Osteocyte (in vitro differentiated cells): ENCODE results near the gene CBR1. TPM values are rescaled to one million over a fixed set of nuclear protein-coding genes. Genes with fewer than 3 reads are reported as not detected.
A peak's percentile ranks its signal among the peaks of the same experiment; 100 is the strongest.

Experiments
- DNase-seq: peaks from one replicate; pipeline ENCODE4 v3.0.0; 2021; ENCODE audit warnings: mixed read lengths; ENCODE audit not compliant: unreplicated experiment; ENCODE audit errors: extremely low spot score
- H3K27ac Mint-ChIP-seq: one replicate; pipeline ENCODE4 v1.8.0; 2021; ENCODE audit warnings: mild to moderate bottlenecking, mixed read lengths; ENCODE audit not compliant: unreplicated experiment
- H3K27me3 Mint-ChIP-seq: one replicate; pipeline ENCODE4 v1.8.0; 2021; ENCODE audit warnings: mixed read lengths; ENCODE audit not compliant: unreplicated experiment
- H3K36me3 Mint-ChIP-seq: one replicate; pipeline ENCODE4 v1.8.0; 2021; ENCODE audit warnings: mixed read lengths; ENCODE audit not compliant: unreplicated experiment
- H3K4me1 Mint-ChIP-seq: one replicate; pipeline ENCODE4 v1.8.0; 2021; ENCODE audit warnings: mixed read lengths; ENCODE audit not compliant: unreplicated experiment
- H3K4me3 Mint-ChIP-seq: one replicate; pipeline ENCODE4 v1.8.0; 2021; ENCODE audit warnings: mild to moderate bottlenecking, moderate library complexity, mixed read lengths; ENCODE audit not compliant: unreplicated experiment
- H3K9me3 Mint-ChIP-seq: one replicate; pipeline ENCODE4 v1.8.0; 2021; ENCODE audit warnings: mixed read lengths; ENCODE audit not compliant: unreplicated experiment
- CTCF ChIP-seq: fragments of 200-600 bp; sonication (generic); IDR thresholded peaks from 2 replicates; pipeline ENCODE4 v1.5.0; 2021; ENCODE audit warnings: antibody characterized with exemption, mild to moderate bottlenecking, moderate library complexity
- total RNA-seq: library from RNA; stranded (reverse); gene quantifications from 2 replicates; pipeline ENCODE4 v1.2.1, GENCODE V29; 2021

The CBR1 gene
- total RNA-seq, 1 donor from 2014 or later = 17.2 TPM

GRCh38 chr21:36060159-36060921, 9.5 kb upstream of the CBR1 start, which contains the start of gene SETD4:
SETD4 (minus strand) TSS chr21:36060526; CDS start chr21:36058888, 1,638 bp downstream.
- peaks cover 17% of the 10 kb centered on the region for H3K36me3 Mint-ChIP-seq

GRCh38 chr21:36061445-36061844, 8.4 kb upstream of the CBR1 start:
- no peak for DNase-seq
- Mint-ChIP-seq H3K4me3 (no peak overlapping the region), H3K27me3 (no peaks in the 10 kb centered on the region), H3K9me3 (no peaks in the 10 kb centered on the region), H3K36me3 (peaks cover 10% of the 10 kb centered on the region), H3K4me1 (peaks cover 15% of the 10 kb centered on the region), H3K27ac (no peak overlapping the region)
- TF ChIP-seq CTCF = no peak

More at GRCh38 chr21:36060159-36060921, 9.5 kb upstream of the CBR1 start, which contains the start of gene SETD4:
- peak within 1 kb of the TSS; percentile 93 for H3K27ac Mint-ChIP-seq
- peaks cover 15% of the 10 kb centered on the region for H3K4me1 Mint-ChIP-seq
- H3K4me3 Mint-ChIP-seq = peak within 1 kb of the TSS; percentile 92
- H3K9me3 Mint-ChIP-seq = no peaks in the 10 kb centered on the region
- peak; percentile 97 for DNase-seq
- TF ChIP-seq CTCF = no peak
- no peaks in the 10 kb centered on the region for H3K27me3 Mint-ChIP-seq

DNA sequence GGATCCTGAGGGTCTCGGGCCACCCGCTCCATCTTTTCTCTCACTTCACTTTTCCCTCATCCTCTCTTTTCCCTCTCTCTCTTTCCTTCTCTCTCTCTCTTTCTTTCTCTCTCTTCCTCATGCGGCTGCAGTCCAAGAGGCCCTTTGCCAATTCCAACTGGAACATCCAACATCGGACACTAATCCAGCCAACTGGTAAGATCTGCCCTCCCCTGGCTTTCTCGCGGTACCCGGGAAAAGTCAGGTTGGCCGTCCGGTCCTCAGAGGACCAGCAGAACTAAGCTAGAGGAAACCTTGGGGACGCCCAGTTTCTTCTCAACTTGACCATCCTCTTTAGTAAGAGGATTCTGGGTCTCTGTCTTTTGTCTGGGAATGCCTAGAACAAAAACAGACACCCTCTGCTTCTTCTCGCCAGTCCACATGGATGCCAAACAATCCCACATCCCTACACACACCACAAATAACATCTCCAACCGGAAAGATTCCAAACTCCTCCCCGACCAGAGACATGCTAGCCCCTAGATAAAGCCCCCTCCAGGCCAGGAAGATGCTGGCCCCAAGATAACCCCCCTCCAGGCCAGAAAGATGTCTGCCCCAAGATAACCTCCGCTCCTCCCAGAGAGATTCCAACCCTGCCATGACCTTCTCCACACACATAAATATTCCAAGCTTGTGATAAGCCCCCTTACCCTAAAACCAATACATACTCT, 6.3 kb upstream of the CBR1 start:
- no peak for DNase-seq
- H3K9me3 Mint-ChIP-seq = no peaks in the 10 kb centered on the region
- no peak overlapping the region for H3K4me3 Mint-ChIP-seq
- no peak overlapping the region for H3K27ac Mint-ChIP-seq
- peaks cover 1% of the 10 kb centered on the region for H3K36me3 Mint-ChIP-seq
- TF ChIP-seq CTCF = no peak
- peaks cover 6% of the 10 kb centered on the region for H3K4me1 Mint-ChIP-seq
- no peaks in the 10 kb centered on the region for H3K27me3 Mint-ChIP-seq

- TF ChIP-seq CTCF = no peak
- H3K36me3 Mint-ChIP-seq = no peaks in the 10 kb centered on the region
- H3K9me3 Mint-ChIP-seq = no peaks in the 10 kb centered on the region
- peaks cover 6% of the 10 kb centered on the region for H3K4me1 Mint-ChIP-seq
- no peak for DNase-seq
- no peak overlapping the region for H3K4me3 Mint-ChIP-seq
- no peaks in the 10 kb centered on the region for H3K27me3 Mint-ChIP-seq
- H3K27ac Mint-ChIP-seq = no peak overlapping the region
These were observed 5.8 kb upstream of the CBR1 start for GRCh38 chr21:36064085-36064460.

- Mint-ChIP-seq H3K4me1 (peaks cover 12% of the 10 kb centered on the region), H3K36me3 (no peaks in the 10 kb centered on the region), H3K9me3 (no peaks in the 10 kb centered on the region), H3K4me3 (no peak overlapping the region), H3K27me3 (no peaks in the 10 kb centered on the region), H3K27ac (no peak overlapping the region)
- no peak for TF ChIP-seq CTCF
- peak; percentile 4 for DNase-seq
These were observed 4.3 kb upstream of the CBR1 start for GRCh38 chr21:36065497-36066036.
